GM19324 (cell line): ENCODE results near the gene WBP1L.
"Not testable (repeated sequence)": the region's sequence is repeated elsewhere in the genome, so short reads cannot be mapped to it uniquely, and the experiment has no call there.

Source experiments
- ATAC-seq: cut with Tn5 transposase; IDR thresholded peaks from one replicate; pipeline ENCODE4 v1.9.1; 2021; ENCODE audit warnings: mild to moderate bottlenecking, moderate library complexity; ENCODE audit not compliant: unreplicated experiment, low FRiP score

WBP1L gene

GRCh38 chr10:102757323-102757722 is 13.6 kb downstream of the WBP1L start:
- ATAC-seq: no peak

DNA sequence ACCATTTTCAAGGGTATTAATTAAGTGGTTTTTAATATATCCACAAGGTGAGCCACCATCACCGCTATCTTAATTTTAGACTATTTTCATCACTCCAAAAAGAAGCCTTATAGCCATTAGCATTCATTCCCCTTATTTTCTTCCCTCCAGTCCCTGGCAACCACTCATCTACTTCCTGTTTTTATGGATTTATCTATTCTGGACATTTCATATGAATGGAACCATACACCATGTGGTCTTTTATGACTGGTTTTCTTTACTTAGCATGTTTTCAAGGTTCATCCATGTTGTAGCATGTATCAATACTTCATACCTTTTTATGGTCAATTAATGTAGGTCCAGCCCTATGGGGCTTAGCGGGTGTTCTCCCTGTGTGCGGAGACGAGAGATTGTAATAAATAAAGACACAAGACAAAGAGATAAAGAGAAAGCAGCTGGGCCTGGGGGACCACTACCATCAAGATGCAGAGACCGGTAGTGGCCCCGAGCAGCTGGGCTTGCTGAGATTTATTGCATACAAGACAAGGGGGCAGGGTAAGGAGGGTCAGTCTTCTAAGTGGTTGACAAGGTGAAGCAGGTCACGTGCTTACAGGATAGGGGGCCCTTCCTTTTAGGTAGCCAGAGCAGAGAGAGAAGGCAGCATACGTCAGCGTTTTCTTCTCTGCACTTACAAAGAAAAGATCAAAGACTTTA is 14.6 kb downstream of the WBP1L start:
- no peak for ATAC-seq

DNA sequence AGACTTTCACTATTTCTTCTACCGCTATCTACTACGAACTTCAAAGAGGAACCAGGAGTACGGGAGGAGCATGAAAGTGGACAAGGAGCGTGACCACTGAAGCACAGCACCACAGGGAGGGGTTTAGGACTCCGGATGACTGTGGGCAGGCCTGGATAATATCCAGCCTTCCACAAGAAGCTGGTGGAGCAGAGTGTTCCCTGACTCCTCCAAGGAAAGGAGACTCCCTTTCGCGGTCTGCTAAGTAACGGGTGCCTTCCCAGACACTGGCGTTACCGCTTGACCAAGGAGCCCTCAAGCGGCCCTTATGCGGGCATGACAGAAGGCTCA is 15.2 kb downstream of the WBP1L start:
- not testable (repeated sequence) for ATAC-seq

DNA sequence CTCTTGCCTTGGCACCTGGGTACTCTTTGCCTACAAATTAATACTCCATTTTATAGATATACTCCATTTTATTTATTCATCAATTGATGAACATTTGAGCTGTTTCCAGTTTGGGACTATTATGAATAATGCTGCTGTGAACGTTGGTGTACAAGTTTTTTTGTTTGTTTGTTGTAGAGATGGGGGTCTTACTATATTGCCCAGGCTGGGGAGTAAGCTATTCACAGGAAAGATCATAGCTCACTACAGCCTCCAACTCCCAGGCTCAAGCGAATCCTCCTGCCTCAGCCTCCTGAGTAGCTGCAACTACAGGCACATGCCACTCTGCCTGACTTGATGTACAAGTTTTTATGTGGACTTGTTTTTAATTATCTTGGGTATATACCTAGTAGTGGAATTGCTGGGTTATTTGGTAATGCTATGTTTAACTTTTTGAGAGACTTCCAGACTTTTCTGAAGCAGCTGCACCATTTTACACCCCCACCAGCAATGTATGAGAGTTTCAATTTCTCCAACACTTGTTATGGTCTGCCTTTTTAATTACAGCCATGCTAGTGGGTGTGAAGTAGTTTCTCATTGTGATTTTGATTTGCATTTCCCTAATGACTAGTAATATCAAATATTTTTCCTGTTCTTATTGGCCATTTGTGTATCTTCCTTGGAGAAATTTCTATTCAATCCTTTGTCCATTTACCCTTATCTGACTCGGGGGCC is 15.9 kb downstream of the WBP1L start:
- no peak for ATAC-seq

DNA sequence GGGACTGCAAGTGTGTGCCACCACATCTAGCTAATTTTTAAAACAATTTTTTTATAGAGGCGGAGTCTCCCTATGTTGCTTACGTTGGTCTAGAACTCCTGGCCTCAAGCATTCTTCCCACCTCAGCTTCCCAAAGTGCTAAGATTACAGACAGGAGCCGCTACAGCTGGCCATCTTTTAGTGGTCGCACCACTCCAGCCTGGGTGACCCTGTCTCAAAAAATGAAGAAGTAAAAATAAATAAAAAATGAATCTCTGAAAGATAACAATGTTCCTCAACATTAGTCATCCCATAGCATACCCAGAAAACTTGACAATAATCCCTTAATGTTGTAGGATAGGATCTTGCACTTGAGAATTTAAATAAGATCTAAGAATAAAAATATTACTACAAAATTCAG is 18.2 kb downstream of the WBP1L start:
- ATAC-seq: no peak

DNA sequence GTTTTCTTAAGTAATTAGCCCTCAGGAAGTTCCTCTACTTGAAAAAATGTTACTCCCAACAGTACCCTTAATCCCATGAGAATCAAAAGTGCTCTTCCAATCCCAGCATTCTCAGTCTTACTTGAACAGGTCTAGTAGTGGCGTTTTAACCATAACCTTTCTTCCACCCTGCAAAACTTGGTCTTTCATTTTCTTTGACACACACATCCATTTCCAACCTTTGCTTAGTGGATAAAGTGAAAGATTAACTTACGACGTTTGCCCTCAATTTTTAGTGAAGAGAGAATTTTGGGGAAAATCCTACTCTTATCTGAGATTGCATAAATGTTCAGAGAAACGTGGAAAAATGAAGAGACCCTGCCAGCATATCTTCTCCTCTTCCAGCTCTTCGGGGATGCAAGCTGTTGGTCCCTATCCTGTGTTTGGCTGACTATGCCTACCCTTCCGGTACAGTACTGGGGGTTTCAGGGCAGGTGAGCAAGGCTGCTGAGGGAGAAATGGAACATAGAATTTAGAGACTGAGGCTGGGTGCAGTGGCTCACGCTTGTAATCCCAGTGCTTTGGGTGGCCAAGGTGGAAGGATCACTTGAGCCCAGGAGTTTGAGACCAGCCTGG is 18.8 kb downstream of the WBP1L start:
- no peak for ATAC-seq

- ATAC-seq: no peak
Observed at GRCh38 chr10:102763037-102763607, 19.4 kb downstream of the WBP1L start.

- ATAC-seq: no peak
Observed at GRCh38 chr10:102764470-102765161, 20.9 kb downstream of the WBP1L start.

DNA sequence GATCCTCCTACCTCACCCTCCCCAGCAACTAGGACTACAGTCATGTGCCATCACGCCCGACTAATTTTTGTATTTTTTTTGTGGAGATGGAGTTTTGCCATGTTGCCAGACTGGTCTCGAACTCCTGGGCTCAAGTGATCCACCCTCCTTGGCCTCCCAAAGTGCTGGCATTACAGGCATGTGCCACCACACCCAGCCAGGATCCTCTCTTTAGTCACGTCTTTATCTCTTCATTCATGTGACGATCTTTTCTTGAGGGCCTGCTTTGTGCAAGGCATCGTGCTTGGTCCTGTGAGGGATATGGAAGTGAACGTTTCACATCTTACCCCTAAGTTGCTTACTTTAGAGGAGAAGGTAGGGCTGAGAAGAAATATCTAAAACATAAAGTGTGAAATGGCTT is 21.6 kb downstream of the WBP1L start:
- ATAC-seq: no peak

- no peak for ATAC-seq
Observed at GRCh38 chr10:102767428-102768160, 23.8 kb downstream of the WBP1L start.

- ATAC-seq: no peak
Observed at GRCh38 chr10:102769375-102770107, 25.8 kb downstream of the WBP1L start.

DNA sequence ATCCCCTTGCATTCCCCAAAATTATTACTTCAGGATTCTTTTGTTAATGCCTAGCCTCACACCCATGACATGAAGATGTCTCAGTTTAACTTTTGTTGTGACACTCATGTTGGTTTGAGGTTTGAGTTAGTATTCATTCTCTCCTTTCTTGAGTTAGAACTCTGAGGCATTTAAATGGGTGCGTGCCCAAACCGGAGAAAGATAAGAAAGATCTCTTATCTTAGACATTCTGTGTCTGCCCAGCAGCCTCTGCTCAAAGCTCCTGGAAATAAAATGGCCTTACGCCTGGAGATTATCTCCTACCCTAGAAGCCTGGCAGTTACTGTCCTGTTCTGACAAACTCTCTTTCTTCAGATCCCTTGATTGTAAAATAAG is 26.3 kb downstream of the WBP1L start:
- ATAC-seq: no peak

DNA sequence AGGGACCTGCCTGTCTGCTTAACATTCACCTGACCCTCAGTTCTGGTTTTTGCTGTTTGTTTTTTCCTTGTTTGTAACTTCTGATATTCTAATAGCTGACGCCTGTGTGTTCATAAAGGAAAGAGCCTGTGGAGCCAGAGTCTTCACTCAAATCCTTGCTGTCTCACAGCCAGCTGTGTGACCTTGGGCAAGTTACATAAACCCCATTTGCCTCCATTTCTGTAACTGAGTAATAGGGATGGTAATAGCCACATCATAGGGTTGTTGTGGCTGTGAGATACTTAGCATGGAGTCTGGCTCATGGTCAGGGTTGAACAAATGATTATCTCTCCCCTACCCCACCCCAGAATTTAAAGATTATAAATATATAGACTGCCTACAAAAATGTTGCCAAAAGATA is 27.0 kb downstream of the WBP1L start:
- ATAC-seq: no peak

- ATAC-seq: no peak
Observed at GRCh38 chr10:102773320-102773719, 29.6 kb downstream of the WBP1L start.

- ATAC-seq: no peak
Observed at GRCh38 chr10:102773986-102774385, 30.2 kb downstream of the WBP1L start.

- ATAC-seq: no peak
Observed at GRCh38 chr10:102775201-102775934, 31.6 kb downstream of the WBP1L start.

- ATAC-seq: no peak
Observed at GRCh38 chr10:102775935-102776669, 32.4 kb downstream of the WBP1L start.

DNA sequence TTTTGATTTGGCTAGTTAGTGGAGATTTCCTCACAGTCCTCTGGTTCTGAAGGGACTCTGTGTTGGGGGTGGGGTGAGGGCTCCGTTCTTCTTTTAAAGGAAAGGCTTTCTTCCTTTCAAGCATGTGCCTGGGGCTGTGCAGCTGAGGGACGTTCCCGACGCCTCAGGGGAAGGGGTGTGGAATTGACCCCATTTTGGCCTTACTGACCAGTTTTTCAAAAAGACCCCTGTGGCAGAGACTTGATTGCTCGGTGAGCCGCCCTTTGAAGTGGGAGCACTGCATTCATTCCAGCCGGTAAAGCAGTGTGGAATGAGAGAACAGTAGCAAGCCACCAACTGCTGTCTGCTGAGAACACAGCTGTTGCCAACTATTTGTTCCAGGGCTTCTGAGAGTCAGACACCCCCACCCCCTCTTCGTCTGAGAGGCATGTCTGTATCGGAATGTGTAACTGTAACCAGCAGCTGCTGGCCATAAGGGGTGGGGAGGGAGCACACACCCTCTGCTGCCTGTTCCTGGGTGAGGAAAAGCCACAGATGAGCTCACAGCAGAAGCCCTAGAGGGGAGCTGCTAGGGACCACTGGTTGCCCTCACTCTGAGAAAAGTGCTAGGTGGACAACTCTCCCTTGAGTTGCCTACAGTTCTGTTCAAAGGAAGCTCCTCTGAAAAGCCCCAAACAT is 33.2 kb downstream of the WBP1L start:
- no peak for ATAC-seq
